NCI-H2171 (cell line): ENCODE measurements around the gene HRH2.
A peak's percentile ranks its signal among the peaks of the same experiment; 100 is the strongest.
"Not testable (repeated sequence)": the region's sequence is repeated elsewhere in the genome, so short reads cannot be mapped to it uniquely, and the experiment has no call there.

Experiments used
- DNase-seq: peaks from one replicate; lab custom pipeline; 2025; lab: John Stamatoyannopoulos, UW

The HRH2 gene

DNA sequence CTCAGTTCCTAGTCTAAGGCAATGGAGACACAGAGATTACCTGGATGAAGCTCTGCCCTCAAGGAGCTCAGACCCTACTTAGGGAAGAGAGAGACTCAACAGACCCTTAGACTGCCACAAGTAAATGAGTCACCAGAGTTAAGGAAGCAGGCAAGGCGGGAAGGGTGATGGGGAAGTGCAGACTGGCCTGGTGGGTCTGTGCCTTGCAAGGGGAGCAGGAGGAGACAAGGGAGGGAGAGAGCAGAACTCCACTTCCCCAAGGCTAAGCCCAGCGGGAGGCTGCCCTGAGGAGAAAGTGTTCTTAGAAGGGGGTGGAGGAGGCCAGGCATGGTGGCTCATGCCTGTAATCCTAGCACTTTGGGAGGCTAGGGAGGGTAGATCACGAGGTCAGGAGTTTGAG, 83.7 kb downstream of the HRH2 start:
- DNase-seq: no peak

- DNase-seq: no peak
Observed at GRCh38 chr5:175742290-175742994, 84.6 kb downstream of the HRH2 start.

GRCh38 chr5:175743676-175744210, 85.9 kb downstream of the HRH2 start:
- DNase-seq: no peak

DNA sequence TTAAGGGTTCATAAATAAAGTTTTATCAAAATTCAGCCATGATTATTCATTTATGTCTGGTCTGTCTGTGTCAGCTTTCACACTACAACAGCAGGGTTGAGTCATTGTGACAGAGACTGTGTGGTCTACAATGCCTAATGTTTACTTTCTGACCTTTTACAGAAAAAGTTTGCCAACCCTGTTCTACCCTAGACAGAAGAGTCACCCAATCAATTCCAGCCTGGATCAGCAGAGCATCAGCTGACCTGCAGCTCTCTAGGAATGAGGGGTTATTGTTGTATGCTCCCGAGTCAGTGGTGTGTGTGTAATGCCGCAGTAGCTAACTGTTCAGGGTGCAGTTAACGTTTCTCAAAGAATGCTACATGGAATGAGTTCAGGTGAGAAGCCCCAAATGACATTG, 87.3 kb downstream of the HRH2 start:
- DNase-seq: no peak

GRCh38 chr5:175746851-175747250, 89.0 kb downstream of the HRH2 start:
- peak; percentile 12 for DNase-seq

GRCh38 chr5:175747539-175748060, 89.7 kb downstream of the HRH2 start:
- DNase-seq: no peak

DNA sequence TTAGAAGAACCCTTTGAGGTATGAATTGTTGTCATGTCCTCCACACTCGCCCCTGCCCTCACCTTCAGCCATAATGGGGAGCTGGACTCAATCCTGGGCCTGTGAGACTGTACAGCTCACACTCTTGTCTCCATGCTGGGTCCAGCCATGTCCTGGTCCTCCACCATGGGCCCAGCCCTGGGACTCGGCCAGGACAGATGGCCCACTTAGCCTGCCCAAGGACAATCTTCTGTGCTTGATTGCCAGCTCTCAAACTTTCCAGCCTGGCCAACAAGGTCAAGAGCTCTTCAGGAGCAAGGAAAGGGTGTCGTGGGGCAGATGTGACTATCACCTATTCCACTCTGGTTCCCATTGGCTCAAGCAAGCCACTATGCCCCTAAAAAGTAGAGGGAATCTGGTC, 90.8 kb downstream of the HRH2 start:
- no peak for DNase-seq

DNA sequence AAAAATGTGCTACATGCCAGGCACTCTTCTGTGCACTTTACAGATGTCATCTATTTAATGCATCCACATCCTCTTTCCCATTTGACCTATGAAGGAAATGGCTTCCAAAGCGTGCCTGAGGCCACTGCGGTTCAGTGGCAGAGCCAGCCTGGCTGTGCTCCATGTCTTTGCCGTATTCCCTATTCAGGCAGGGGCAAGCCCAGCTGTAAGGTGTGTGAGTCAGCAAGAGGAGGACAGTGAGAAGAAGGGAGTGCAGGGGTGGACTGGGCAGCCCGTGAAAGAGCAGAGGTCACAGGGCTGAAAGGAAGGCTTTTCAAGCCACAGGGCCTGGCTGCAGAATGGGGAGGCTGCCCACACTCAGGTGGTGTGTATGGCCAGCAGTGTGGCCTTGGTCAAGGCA, 91.7 kb downstream of the HRH2 start:
- DNase-seq: no peak

DNA sequence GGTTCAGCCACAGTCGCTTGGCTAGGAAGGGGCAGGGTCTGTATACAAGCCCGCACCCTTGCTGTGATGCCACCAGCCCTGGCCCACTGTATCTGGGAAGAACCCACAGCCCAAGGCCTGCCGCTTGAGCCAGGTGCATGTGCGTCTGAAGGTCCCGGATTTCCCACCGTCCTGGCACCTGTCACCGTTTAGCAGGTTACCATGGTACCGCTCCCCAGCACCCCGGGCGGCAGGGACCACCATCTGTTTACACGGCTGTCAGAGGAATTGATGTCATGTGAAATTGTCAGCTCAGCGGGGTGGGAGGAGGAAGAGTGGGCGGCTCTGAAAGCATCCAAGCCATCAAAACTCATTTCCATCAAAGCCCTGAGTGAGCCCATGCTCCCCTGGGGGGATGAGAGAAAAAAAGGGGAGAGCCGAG, 92.7 kb downstream of the HRH2 start:
- peak; percentile 90 for DNase-seq

GRCh38 chr5:175751369-175751768, 93.5 kb downstream of the HRH2 start:
- DNase-seq: no peak

GRCh38 chr5:175752826-175753535, 95.1 kb downstream of the HRH2 start:
- peak; percentile 48 for DNase-seq

GRCh38 chr5:175753536-175754402, 95.9 kb downstream of the HRH2 start:
- DNase-seq: peak; percentile 62

- DNase-seq: not testable (repeated sequence)
Observed at GRCh38 chr5:175759991-175760390, 102.1 kb downstream of the HRH2 start.
